Measurements from ENCODE around the gene CREBBP.
"Not testable (repeated sequence)": the region's sequence is repeated elsewhere in the genome, so short reads cannot be mapped to it uniquely, and the experiment has no call there.

The CREBBP gene

GRCh38 chr16:3880623-3881498, at the start of gene CREBBP:
Gene CREBBP (minus strand): TSS chr16:3880713. CDS start chr16:3879916, 797 bp downstream.
- DNase-seq (ENCODE audit: low spot score) = peak; percentile 92

GRCh38 chr16:3927147-3927546, 46.6 kb upstream of the CREBBP start:
- not testable (repeated sequence) for DNase-seq (ENCODE audit: low spot score)

GRCh38 chr16:3924763-3925162, 44.2 kb upstream of the CREBBP start:
- DNase-seq (ENCODE audit: low spot score) = no peak

- DNase-seq (ENCODE audit: low spot score) = no peak
These were observed 41.7 kb upstream of the CREBBP start for GRCh38 chr16:3922241-3922640.

GRCh38 chr16:3920206-3920605, 39.7 kb upstream of the CREBBP start:
- DNase-seq (ENCODE audit: low spot score) = no peak

GRCh38 chr16:3919413-3919812, 38.9 kb upstream of the CREBBP start:
- DNase-seq (ENCODE audit: low spot score) = no peak

- DNase-seq (ENCODE audit: low spot score) = no peak
These were observed 35.1 kb upstream of the CREBBP start for GRCh38 chr16:3915426-3916260.

GRCh38 chr16:3912897-3913296, 32.4 kb upstream of the CREBBP start:
- no peak for DNase-seq (ENCODE audit: low spot score)

- no peak for DNase-seq (ENCODE audit: low spot score)
These were observed 31.9 kb upstream of the CREBBP start for GRCh38 chr16:3912373-3912772.

GRCh38 chr16:3911741-3912140, 31.2 kb upstream of the CREBBP start:
- not testable (repeated sequence) for DNase-seq (ENCODE audit: low spot score)

GRCh38 chr16:3909791-3910583, 29.5 kb upstream of the CREBBP start:
- DNase-seq (ENCODE audit: low spot score) = no peak

GRCh38 chr16:3908951-3909437, 28.5 kb upstream of the CREBBP start:
- no peak for DNase-seq (ENCODE audit: low spot score)

GRCh38 chr16:3907586-3907985, 27.1 kb upstream of the CREBBP start:
- no peak for DNase-seq (ENCODE audit: low spot score)

- DNase-seq (ENCODE audit: low spot score) = no peak
These were observed 25.9 kb upstream of the CREBBP start for GRCh38 chr16:3906363-3906762.

GRCh38 chr16:3904875-3905274, 24.4 kb upstream of the CREBBP start:
- no peak for DNase-seq (ENCODE audit: low spot score)

GRCh38 chr16:3890091-3890490, 9.6 kb upstream of the CREBBP start:
- DNase-seq (ENCODE audit: low spot score) = no peak

- no peak for DNase-seq (ENCODE audit: low spot score)
These were observed 8.5 kb upstream of the CREBBP start for GRCh38 chr16:3889059-3889458.

- not testable (repeated sequence) for DNase-seq (ENCODE audit: low spot score)
These were observed 5.5 kb upstream of the CREBBP start for GRCh38 chr16:3885999-3886398.

GRCh38 chr16:3884398-3884797, 3.9 kb upstream of the CREBBP start:
- DNase-seq (ENCODE audit: low spot score) = no peak

- no peak for DNase-seq (ENCODE audit: low spot score)
These were observed 2.0 kb upstream of the CREBBP start for GRCh38 chr16:3882531-3882930.

GRCh38 chr16:3881499-3881990, 1.0 kb upstream of the CREBBP start:
- no peak for DNase-seq (ENCODE audit: low spot score)
